AG09319 (cell line): ENCODE results near the gene ZBED5.
A peak's percentile ranks its signal among the peaks of the same experiment; 100 is the strongest.

ENCODE experiments used
- DNase-seq: peaks from one replicate; pipeline ENCODE4 v3.0.0-alpha.2; 2010; ENCODE audit warnings: low read depth; ENCODE audit errors: extremely low read depth
- TF ChIP-seq, protein P1 (sequence below): IDR thresholded peaks from 2 replicates; pipeline ENCODE4 v1.5.1; 2011; ENCODE audit warnings: low read depth, mild to moderate bottlenecking, inconsistent platforms, low read length, moderate library complexity

ZBED5 gene

DNA sequence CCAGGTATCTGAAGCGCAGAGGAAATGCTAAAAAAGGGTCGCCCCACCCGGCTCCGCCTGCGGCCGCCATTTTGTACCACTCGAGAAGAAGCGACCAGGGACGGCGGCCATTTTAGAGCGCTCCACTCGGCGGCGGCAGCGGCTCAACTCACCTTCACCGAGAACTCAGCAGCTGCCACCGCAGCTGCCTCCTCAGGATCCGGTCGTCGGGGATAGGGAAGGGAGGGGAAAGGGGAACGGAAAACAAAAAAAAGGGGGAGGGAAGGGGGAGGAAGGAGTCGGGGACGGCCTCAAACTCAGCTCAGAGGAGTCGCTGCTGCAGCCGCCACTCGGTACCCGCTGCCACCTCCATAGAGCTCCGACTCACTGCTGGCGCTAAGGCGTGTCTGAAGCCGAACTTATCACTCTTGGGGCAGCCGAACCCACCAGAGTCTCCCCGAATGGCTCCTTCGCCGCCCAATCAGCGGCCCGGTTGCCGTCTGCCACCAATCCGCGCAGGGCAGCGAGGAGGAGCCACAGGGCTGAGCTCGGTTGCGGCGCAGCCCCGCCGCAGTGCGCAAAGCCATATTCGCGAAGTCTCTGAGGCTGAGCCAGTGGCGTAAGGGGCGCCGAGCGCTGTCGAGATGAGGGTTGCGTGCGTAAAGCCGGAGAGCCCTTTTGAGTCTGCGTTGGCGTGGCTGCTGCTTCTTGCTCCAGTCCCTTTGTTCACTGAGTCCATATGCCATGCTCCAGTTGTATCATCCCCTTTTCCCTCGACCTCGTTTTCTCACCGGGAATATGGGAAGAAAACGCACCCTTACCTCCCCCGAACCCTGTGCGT, 49.1 kb downstream of the ZBED5 start, which contains the start of gene EIF4G2:
Gene EIF4G2 (minus strand): TSS at position 374 of the 820 bp plus-strand sequence.
- DNase-seq, result peak; percentile 97
- TF ChIP-seq, protein P1, sequence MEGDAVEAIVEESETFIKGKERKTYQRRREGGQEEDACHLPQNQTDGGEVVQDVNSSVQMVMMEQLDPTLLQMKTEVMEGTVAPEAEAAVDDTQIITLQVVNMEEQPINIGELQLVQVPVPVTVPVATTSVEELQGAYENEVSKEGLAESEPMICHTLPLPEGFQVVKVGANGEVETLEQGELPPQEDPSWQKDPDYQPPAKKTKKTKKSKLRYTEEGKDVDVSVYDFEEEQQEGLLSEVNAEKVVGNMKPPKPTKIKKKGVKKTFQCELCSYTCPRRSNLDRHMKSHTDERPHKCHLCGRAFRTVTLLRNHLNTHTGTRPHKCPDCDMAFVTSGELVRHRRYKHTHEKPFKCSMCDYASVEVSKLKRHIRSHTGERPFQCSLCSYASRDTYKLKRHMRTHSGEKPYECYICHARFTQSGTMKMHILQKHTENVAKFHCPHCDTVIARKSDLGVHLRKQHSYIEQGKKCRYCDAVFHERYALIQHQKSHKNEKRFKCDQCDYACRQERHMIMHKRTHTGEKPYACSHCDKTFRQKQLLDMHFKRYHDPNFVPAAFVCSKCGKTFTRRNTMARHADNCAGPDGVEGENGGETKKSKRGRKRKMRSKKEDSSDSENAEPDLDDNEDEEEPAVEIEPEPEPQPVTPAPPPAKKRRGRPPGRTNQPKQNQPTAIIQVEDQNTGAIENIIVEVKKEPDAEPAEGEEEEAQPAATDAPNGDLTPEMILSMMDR, result no peak

DNA sequence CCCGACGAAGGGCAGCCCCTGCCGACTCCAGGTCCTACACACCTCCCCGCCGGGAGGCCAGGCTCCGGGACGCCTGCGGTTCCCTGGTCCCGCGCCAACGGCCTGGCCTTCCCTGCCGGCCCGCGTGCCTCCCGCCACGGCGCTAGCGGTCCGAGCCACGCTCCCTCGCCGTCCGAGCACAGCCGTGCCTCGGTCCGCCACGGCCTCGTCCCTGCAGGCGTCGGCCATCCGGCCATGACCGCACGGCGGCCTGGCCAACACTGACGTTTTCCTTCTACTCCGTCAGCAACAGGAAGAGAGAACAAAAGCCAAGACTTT, 49.7 kb downstream of the ZBED5 start:
- no peak for DNase-seq
- TF ChIP-seq, protein P1, result no peak

DNA sequence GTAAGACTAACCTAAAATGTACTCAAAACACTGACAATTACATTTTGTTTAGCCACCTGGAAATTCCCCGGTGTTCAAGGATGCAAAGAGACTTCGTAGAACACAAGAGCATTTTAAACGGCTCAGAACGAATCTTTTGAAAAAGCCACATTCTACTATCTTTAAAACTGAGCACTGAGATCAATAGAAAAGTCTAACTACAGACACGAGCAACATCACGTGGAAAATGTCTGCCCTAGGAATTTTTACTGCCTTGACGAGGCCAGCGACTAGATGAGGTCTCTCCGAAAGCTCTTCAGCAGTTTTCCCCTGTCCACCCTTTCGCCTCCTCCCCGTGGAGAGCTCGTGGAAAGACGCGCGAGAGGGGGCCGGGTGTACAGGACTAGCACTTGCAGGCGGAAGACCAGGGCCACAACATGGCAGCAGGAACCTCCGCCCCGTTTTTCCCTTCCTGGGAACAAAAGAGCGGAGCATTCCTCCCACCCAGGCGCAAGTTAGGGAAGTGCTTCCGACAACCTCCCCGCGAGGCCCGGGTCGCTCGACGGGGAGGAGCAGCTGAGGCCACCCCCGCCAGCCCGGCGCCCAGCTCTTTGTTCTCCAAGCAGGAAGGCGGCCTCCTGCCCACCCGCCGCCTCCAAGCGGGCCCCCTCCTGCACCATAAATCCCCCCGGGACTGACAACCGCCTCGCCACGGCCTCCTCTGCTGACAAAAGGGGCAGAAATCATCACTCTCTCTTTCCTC, 50.2 kb downstream of the ZBED5 start:
- TF ChIP-seq, protein P1, result no peak
- DNase-seq, result peak; percentile 8

DNA sequence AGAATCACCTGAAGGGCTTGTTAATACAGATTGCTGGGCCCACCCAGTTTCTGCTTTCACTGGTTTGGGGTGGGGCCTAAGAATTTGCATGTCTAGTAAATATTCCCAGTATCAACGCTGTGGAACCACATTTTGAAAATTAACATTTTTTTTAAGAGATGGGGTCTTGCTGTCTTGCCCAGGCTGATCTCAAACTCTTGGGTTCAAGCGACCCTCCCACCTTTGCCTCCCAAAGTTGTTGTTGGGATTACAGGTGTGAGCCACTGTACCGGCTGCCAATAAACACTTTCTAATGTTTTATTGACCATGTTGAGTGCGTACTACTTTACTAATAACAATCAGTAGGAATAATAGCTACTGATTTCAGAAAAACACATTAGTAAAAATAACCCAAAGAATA, 51.6 kb downstream of the ZBED5 start:
- TF ChIP-seq, protein P1, result no peak

DNA sequence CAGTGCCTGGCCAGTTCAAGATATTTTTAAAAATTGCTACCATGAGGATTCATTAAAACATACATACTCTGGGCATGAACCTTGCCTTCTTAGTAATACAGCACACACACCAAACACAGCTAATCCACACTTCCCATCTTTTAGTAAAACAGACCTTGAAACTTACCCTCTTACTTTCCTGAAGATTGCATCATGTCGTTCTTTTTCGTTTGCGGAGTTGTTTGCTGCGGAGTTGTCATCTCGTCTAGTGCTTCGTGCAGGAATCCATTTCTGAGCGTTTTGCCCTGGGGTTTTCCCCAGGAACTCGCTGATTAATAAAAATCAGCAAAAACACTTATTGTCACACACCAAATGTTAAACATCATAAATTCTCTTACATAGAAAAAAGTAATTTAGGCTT, 52.1 kb downstream of the ZBED5 start:
- no peak for DNase-seq
- TF ChIP-seq, protein P1, result no peak

More for the DNA sequence above, 51.6 kb downstream of the ZBED5 start:
- DNase-seq, result no peak

DNA sequence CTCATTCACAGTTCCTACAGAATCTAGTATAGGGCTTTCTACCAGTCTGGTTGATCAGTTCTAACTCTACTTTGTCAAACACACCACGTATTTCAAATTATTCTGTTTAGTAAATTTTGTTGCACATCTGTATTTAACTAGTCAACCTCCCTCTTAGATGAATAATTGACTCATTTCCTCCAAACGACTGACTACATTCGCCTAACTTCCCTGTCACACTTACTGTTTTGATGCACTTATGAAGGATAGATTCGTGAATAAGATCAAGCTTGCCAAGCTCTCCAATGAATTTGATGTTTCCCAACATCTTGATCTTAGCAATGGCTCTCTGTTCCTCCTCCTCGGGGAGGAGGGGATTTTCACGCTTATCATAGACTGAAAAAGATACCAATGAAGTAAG, 54.2 kb downstream of the ZBED5 start:
- DNase-seq, result no peak
- TF ChIP-seq, protein P1, result no peak
